ENCODE data around the gene IFT27.

Gene IFT27

GRCh38 chr22:36797911-36798673, 22.2 kb upstream of the IFT27 start:
- in situ Hi-C loops (cut with HindIII; ENCODE audit: low sequenced_read_pairs) = no loop called here
- DNase-seq (ENCODE audit: low read depth, low spot score) = no peak
- no peak for TF ChIP-seq CTCF (IDR thresholded peaks at IDR 0.05; ENCODE audit: low read depth, low read length)

GRCh38 chr22:36797374-36797773, 21.5 kb upstream of the IFT27 start:
- no peak for TF ChIP-seq CTCF (IDR thresholded peaks at IDR 0.05; ENCODE audit: low read depth, low read length)
- no peak for DNase-seq (ENCODE audit: low read depth, low spot score)
- no peak overlapping the region for H3K4me3 ChIP-seq (ENCODE audit: low read depth, low read length)
- in situ Hi-C loops (cut with HindIII; ENCODE audit: low sequenced_read_pairs) = no loop called here

More at GRCh38 chr22:36797911-36798673, 22.2 kb upstream of the IFT27 start:
- H3K4me3 ChIP-seq (ENCODE audit: low read depth, low read length) = no peak overlapping the region

- no peak for DNase-seq (ENCODE audit: low read depth, low spot score)
- H3K4me3 ChIP-seq (ENCODE audit: low read depth, low read length) = no peak overlapping the region
- in situ Hi-C loops (cut with HindIII; ENCODE audit: low sequenced_read_pairs) = no loop called here
- no peak for TF ChIP-seq CTCF (IDR thresholded peaks at IDR 0.05; ENCODE audit: low read depth, low read length)
These were observed 20.7 kb upstream of the IFT27 start for GRCh38 chr22:36796552-36797175.

GRCh38 chr22:36795633-36796032, 19.7 kb upstream of the IFT27 start:
- in situ Hi-C loops (cut with HindIII; ENCODE audit: low sequenced_read_pairs) = no loop called here
- TF ChIP-seq CTCF (IDR thresholded peaks at IDR 0.05; ENCODE audit: low read depth, low read length) = no peak
- no peak overlapping the region for H3K4me3 ChIP-seq (ENCODE audit: low read depth, low read length)
- DNase-seq (ENCODE audit: low read depth, low spot score) = no peak

GRCh38 chr22:36790648-36791047, 14.7 kb upstream of the IFT27 start:
- no peak for TF ChIP-seq CTCF (IDR thresholded peaks at IDR 0.05; ENCODE audit: low read depth, low read length)
- in situ Hi-C loops (cut with HindIII; ENCODE audit: low sequenced_read_pairs) = no loop called here
- no peak for DNase-seq (ENCODE audit: low read depth, low spot score)
- H3K4me3 ChIP-seq (ENCODE audit: low read depth, low read length) = no peak overlapping the region

GRCh38 chr22:36787204-36787988, 11.5 kb upstream of the IFT27 start:
- no peak overlapping the region for H3K4me3 ChIP-seq (ENCODE audit: low read depth, low read length)
- no peak for DNase-seq (ENCODE audit: low read depth, low spot score)
- in situ Hi-C loops (cut with HindIII; ENCODE audit: low sequenced_read_pairs) = no loop called here
- TF ChIP-seq CTCF (IDR thresholded peaks at IDR 0.05; ENCODE audit: low read depth, low read length) = no peak
